MM.1S (cell line): Measurements from ENCODE around the gene LIFR.

Experiments
- DNase-seq: peaks from one replicate; pipeline ENCODE4 v3.0.0-alpha.2; 2015
- H2AFZ ChIP-seq: fragments of 300-600 bp; sonication (generic); 2 replicates; pipeline ENCODE4 v1.6.0; 2016; ENCODE audit warnings: antibody characterized with exemption, low read length
- H3F3A ChIP-seq: fragments of 300-600 bp; sonication (generic); 2 replicates; pipeline ENCODE4 v1.6.1; 2016; ENCODE audit warnings: mild to moderate bottlenecking, antibody characterized with exemption, low read length, moderate library complexity, mixed read lengths; ENCODE audit not compliant: insufficient read depth
- H3K27ac ChIP-seq: fragments of 300-600 bp; sonication (generic); 2 replicates; pipeline ENCODE4 v1.5.1; 2016; ENCODE audit warnings: mild to moderate bottlenecking, low read length
- H3K27me3 ChIP-seq: fragments of 300-600 bp; sonication (generic); replicated peaks from 2 replicates; pipeline ENCODE4 v1.6.0; 2016; ENCODE audit warnings: low read length; ENCODE audit not compliant: insufficient read depth
- H3K36me3 ChIP-seq: fragments of 300-600 bp; sonication (generic); replicated peaks from 2 replicates; pipeline ENCODE4 v1.6.1; 2016; ENCODE audit warnings: mild to moderate bottlenecking, low read length, mixed read lengths; ENCODE audit not compliant: insufficient read depth
- H3K4me1 ChIP-seq: fragments of 300-600 bp; sonication (generic); 2 replicates; pipeline ENCODE4 v1.6.1; 2016; ENCODE audit warnings: low read length, mixed read lengths
- H3K4me2 ChIP-seq: fragments of 300-600 bp; sonication (generic); 2 replicates; pipeline ENCODE4 v1.6.0; 2016; ENCODE audit warnings: low read depth, low read length
- H3K4me3 ChIP-seq: fragments of 300-600 bp; sonication (generic); 2 replicates; pipeline ENCODE4 v1.5.1; 2016; ENCODE audit warnings: low read length, mixed read lengths
- H3K79me2 ChIP-seq: fragments of 300-600 bp; sonication (generic); 2 replicates; pipeline ENCODE4 v1.6.1; 2016; ENCODE audit warnings: mixed run types, low read length, mixed read lengths
- H3K9ac ChIP-seq: fragments of 300-600 bp; sonication (generic); 2 replicates; pipeline ENCODE4 v1.6.1; 2016; ENCODE audit warnings: low read length, mixed read lengths
- H3K9me2 ChIP-seq: fragments of 300-600 bp; sonication (generic); replicated peaks from 2 replicates; pipeline ENCODE4 v1.6.1; 2016; ENCODE audit warnings: mild to moderate bottlenecking, low read length, mixed read lengths; ENCODE audit not compliant: insufficient read depth
- H3K9me3 ChIP-seq: fragments of 300-600 bp; sonication (generic); replicated peaks from 2 replicates; pipeline ENCODE4 v1.6.1; 2016; ENCODE audit warnings: mild to moderate bottlenecking, low read length, mixed read lengths; ENCODE audit not compliant: insufficient read depth
- H4K20me1 ChIP-seq: fragments of 300-600 bp; sonication (generic); 2 replicates; pipeline ENCODE4 v1.6.1; 2016; ENCODE audit warnings: mild to moderate bottlenecking, low read length, moderate library complexity, mixed read lengths; ENCODE audit not compliant: insufficient read depth
- EZH2 ChIP-seq: fragments of 300-600 bp; sonication (generic); optimal IDR thresholded peaks from 2 replicates; pipeline ENCODE3; 2017; ENCODE audit warnings: low read depth, mild to moderate bottlenecking, antibody characterized with exemption, low read length, mixed read lengths
- EZH2phosphoT487 ChIP-seq: fragments of 300-600 bp; sonication (generic); IDR thresholded peaks from 2 replicates; pipeline ENCODE4 v1.6.1; 2018; ENCODE audit warnings: antibody characterized with exemption, low read length
- TF ChIP-seq, protein P1 (sequence below): fragments of 300-600 bp; sonication (generic); IDR thresholded peaks from 2 replicates; pipeline ENCODE4 v1.5.1; 2016; ENCODE audit warnings: antibody characterized with exemption, low read length, mixed read lengths

Gene LIFR

DNA sequence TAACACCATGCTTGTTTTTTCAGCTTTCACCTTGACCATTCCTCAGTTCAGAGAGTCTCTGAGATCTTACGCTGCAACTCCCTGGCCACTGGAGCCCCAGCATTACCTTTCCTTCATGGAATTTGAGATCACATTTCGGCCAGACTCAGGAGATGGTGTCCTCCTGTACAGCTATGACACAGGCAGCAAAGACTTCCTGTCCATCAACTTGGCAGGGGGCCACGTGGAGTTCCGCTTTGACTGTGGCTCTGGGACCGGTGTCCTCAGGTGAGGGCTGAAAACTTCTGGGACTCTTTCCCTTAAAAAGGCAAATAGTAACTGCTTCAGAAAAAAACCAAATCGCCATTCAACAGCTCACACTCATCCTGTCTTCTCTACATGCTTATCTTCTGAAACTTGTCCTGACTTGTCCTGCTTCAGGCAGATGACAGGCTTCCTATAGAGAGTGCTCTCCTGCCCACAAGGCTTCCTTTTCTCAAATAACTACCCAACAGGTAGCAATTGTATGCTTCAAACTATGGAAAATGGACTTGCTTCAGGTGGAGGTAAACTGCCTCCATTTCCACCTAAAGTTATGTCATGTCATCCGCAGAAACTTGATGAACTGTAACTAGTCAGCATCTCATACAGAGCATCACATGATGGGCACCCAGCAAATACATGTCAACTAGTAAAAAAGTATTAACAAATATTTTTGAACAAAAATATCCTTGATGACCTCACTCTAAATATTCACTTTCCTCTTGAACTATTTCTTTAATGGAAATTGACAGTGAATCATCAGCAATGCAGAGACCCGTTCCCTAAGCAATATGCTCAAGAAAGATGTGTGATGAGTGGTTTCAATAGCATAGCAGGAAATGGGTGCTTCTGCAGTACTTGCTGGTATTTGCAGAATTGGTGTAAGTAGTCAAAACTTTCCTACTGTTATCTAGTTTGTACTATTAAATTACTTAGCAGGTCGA is 129.2 kb downstream of the LIFR start:
- Histone ChIP-seq H3K79me2 (no peaks in the 10 kb centered on the region), H3K27me3 (no peaks in the 10 kb centered on the region; the same call in 1 of the 2 replicates), H3K4me2 (no peak overlapping the region), H4K20me1 (no peaks in the 10 kb centered on the region), H3K9me3 (no peaks in the 10 kb centered on the region), H3K9ac (no peak overlapping the region), H3K36me3 (no peaks in the 10 kb centered on the region), H3K4me3 (no peak overlapping the region), H3K9me2 (no peaks in the 10 kb centered on the region), H3K4me1 (no peaks in the 10 kb centered on the region), H2AFZ (no peak overlapping the region), H3K27ac (no peak overlapping the region), H3F3A (no peaks in the 10 kb centered on the region)
- DNase-seq, result no peak
- TF ChIP-seq EZH2phosphoT487 (no peak), EZH2 (no peak)
- TF ChIP-seq, protein P1, sequence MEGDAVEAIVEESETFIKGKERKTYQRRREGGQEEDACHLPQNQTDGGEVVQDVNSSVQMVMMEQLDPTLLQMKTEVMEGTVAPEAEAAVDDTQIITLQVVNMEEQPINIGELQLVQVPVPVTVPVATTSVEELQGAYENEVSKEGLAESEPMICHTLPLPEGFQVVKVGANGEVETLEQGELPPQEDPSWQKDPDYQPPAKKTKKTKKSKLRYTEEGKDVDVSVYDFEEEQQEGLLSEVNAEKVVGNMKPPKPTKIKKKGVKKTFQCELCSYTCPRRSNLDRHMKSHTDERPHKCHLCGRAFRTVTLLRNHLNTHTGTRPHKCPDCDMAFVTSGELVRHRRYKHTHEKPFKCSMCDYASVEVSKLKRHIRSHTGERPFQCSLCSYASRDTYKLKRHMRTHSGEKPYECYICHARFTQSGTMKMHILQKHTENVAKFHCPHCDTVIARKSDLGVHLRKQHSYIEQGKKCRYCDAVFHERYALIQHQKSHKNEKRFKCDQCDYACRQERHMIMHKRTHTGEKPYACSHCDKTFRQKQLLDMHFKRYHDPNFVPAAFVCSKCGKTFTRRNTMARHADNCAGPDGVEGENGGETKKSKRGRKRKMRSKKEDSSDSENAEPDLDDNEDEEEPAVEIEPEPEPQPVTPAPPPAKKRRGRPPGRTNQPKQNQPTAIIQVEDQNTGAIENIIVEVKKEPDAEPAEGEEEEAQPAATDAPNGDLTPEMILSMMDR, result no peak

DNA sequence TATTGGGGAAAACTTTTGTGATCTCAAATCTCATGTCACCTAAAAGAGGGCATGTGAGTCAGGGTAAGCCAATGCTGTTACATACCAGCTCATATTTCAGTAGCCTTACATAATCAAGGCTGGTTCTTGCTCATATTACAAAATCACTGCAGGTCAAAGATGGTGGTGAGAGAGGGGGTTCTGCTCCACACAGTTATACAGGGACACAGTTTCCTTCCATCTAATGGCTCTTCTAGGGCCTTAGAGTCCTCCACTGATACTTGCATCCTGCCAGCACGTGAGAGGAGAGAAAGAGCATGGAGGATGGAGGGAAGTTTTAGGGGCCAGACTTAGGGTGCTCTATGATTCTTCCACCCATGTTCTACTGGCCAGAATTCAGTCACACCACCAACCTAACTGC is 130.0 kb downstream of the LIFR start:
- TF ChIP-seq, protein P1, result no peak
- no peak for TF ChIP-seq EZH2phosphoT487
- TF ChIP-seq EZH2, result no peak
- no peak overlapping the region for H3K27ac ChIP-seq

More for the DNA sequence above, 130.0 kb downstream of the LIFR start:
- Histone ChIP-seq H3K27me3 (no peaks in the 10 kb centered on the region), H3K9me3 (no peaks in the 10 kb centered on the region), H3K9me2 (no peaks in the 10 kb centered on the region), H4K20me1 (no peaks in the 10 kb centered on the region), H3K4me2 (no peak overlapping the region), H3K4me3 (no peak overlapping the region), H3K36me3 (no peaks in the 10 kb centered on the region), H3K4me1 (no peaks in the 10 kb centered on the region), H3K9ac (no peak overlapping the region), H3K79me2 (no peaks in the 10 kb centered on the region), H3F3A (no peaks in the 10 kb centered on the region), H2AFZ (no peak overlapping the region)
- DNase-seq, result no peak
